ENCODE results near the gene LIN7B. TPM values are rescaled to one million over a fixed set of nuclear protein-coding genes. Genes with fewer than 3 reads are reported as not detected.

Gene LIN7B
- total RNA-seq (2022) (2.6 and 3.2 TPM in 2 replicates), Bru-seq, nascent RNA (percentile 28 among the genes with signal in this experiment), BruChase-seq, experiment 1, labeled RNA remaining after a 6-hour chase (percentile 31 among the genes with signal in this experiment), BruChase-seq, experiment 2, labeled RNA remaining after a 2-hour chase (percentile 31 among the genes with signal in this experiment)
- long read RNA-seq, partial matches to known transcripts = 2 of 5 reads
- long read RNA-seq, other reads (novel, unspliced or antisense) = 2 of 5 reads

- Mint-ChIP-seq H3K4me3 (ENCODE audit: unreplicated experiment) (peak within 1 kb of the TSS; percentile 73), H3K27me3 (ENCODE audit: insufficient read depth, unreplicated experiment) (no peaks in the 10 kb centered on the region), H3K27ac (ENCODE audit: low read depth, unreplicated experiment) (no peak within 1 kb of the TSS), H3K36me3 (ENCODE audit: insufficient read depth, unreplicated experiment) (peaks cover 36% of the 10 kb centered on the region), H3K4me1 (ENCODE audit: insufficient read depth, unreplicated experiment) (peaks cover 34% of the 10 kb centered on the region), H3K9me3 (ENCODE audit: unreplicated experiment) (no peaks in the 10 kb centered on the region)
- no TSS peak for BruUV-seq (replicated peaks)
- POLR2A ChIA-PET = interaction anchor here (0.9 to 2.2 kb wide), 15 partner anchors 9 to 755 kb away, joined by 3 to 8 read pairs (median 4); partner anchors contain the start of genes GYS1, RUVBL2 and TRPM4
- CTCF ChIA-PET = interaction anchor here (0.7 to 3.8 kb wide), 16 partner anchors 9 to 121 kb away, joined by 3 to 22 read pairs (median 5); partner anchors contain the start of genes GYS1 and RUVBL2
- peak; percentile 62 for DNase-seq (ENCODE audit: unreplicated experiment)
- TF ChIP-seq CTCF (IDR thresholded peaks at IDR 0.05; ENCODE audit: unreplicated experiment) = peak; percentile 30
- intact Hi-C loops (cut with micrococcal nuclease) = loop anchor here (5.0 kb wide), 1 partner anchor 33 kb away; no protein-coding TSS in a partner anchor
These were observed at the start of gene LIN7B for GRCh38 chr19:49113762-49114629. Gene LIN7B, plus strand, starts transcription at chr19:49114370. Its CDS starts 35 bp downstream, at chr19:49114405.

GRCh38 chr19:49064768-49065611 lies 49.2 kb upstream of the LIN7B start, which contains the start of gene NTF4:
Gene NTF4, minus strand, starts transcription at chr19:49064818. Its CDS starts 2,821 bp downstream, at chr19:49061997.
- peak; percentile 55 for DNase-seq (ENCODE audit: unreplicated experiment)
- H3K27me3 Mint-ChIP-seq (ENCODE audit: insufficient read depth, unreplicated experiment) = peaks cover 24% of the 10 kb centered on the region
- no peak for TF ChIP-seq CTCF (IDR thresholded peaks at IDR 0.05; ENCODE audit: unreplicated experiment)
- peak within 1 kb of the TSS; percentile 79 for H3K4me3 Mint-ChIP-seq (ENCODE audit: unreplicated experiment)
- CTCF ChIA-PET = interaction anchor here (0.6 to 1.6 kb wide), 4 partner anchors 9 to 90 kb away, joined by 3 to 8 read pairs (median 6); no protein-coding TSS in a partner anchor
- H3K9me3 Mint-ChIP-seq (ENCODE audit: unreplicated experiment) = no peaks in the 10 kb centered on the region
- H3K27ac Mint-ChIP-seq (ENCODE audit: low read depth, unreplicated experiment) = peak within 1 kb of the TSS; percentile 79
- peaks cover 8% of the 10 kb centered on the region for H3K4me1 Mint-ChIP-seq (ENCODE audit: insufficient read depth, unreplicated experiment)
- H3K36me3 Mint-ChIP-seq (ENCODE audit: insufficient read depth, unreplicated experiment) = peaks cover 11% of the 10 kb centered on the region
- intact Hi-C loops (cut with micrococcal nuclease) = no loop called here
- BruUV-seq (replicated peaks) = no TSS peak
- POLR2A ChIA-PET = interaction anchor here (0.5 to 1.8 kb wide), 5 partner anchors 45 to 257 kb away, joined by 3 to 8 read pairs (median 4); partner anchors contain the start of genes GYS1 and RUVBL2

GRCh38 chr19:49065905-49066512 lies 48.2 kb upstream of the LIN7B start:
- Mint-ChIP-seq H3K36me3 (ENCODE audit: insufficient read depth, unreplicated experiment) (peaks cover 11% of the 10 kb centered on the region), H3K4me1 (ENCODE audit: insufficient read depth, unreplicated experiment) (peaks cover 8% of the 10 kb centered on the region), H3K27me3 (ENCODE audit: insufficient read depth, unreplicated experiment) (peaks cover 24% of the 10 kb centered on the region), H3K9me3 (ENCODE audit: unreplicated experiment) (no peaks in the 10 kb centered on the region), H3K4me3 (ENCODE audit: unreplicated experiment) (no peak overlapping the region), H3K27ac (ENCODE audit: low read depth, unreplicated experiment) (no peak overlapping the region)
- no TSS peak for BruUV-seq (replicated peaks)
- intact Hi-C loops (cut with micrococcal nuclease) = no loop called here
- ChIA-PET CTCF (interaction anchor here (1.2 to 1.6 kb wide), 2 partner anchors 10 to 67 kb away, joined by 6 to 8 read pairs; no protein-coding TSS in a partner anchor), POLR2A (interaction anchor here (1.8 kb wide), 1 partner anchor 73 kb away, joined by 8 read pairs; the partner anchor contains the start of genes GYS1 and RUVBL2)
- TF ChIP-seq CTCF (IDR thresholded peaks at IDR 0.05; ENCODE audit: unreplicated experiment) = no peak
- DNase-seq (ENCODE audit: unreplicated experiment) = no peak

Measured in MCF 10A (cell line).